HL-60/S4 treated with retinoic acid at 250 ng/mL for 4 days and 3 days (cell line): Measurements from ENCODE around the gene NFRKB.
"Not testable (repeated sequence)": the region's sequence is repeated elsewhere in the genome, so short reads cannot be mapped to it uniquely, and the experiment has no call there.

Experiments used
- in situ Hi-C: fragments of 300-500 bp; cut with MboI; formaldehyde crosslinking; loops from 2 replicates; pipeline ENCODE4 v1.7.0; 2022; ENCODE audit warnings: low sequenced_read_pairs

NFRKB gene

DNA sequence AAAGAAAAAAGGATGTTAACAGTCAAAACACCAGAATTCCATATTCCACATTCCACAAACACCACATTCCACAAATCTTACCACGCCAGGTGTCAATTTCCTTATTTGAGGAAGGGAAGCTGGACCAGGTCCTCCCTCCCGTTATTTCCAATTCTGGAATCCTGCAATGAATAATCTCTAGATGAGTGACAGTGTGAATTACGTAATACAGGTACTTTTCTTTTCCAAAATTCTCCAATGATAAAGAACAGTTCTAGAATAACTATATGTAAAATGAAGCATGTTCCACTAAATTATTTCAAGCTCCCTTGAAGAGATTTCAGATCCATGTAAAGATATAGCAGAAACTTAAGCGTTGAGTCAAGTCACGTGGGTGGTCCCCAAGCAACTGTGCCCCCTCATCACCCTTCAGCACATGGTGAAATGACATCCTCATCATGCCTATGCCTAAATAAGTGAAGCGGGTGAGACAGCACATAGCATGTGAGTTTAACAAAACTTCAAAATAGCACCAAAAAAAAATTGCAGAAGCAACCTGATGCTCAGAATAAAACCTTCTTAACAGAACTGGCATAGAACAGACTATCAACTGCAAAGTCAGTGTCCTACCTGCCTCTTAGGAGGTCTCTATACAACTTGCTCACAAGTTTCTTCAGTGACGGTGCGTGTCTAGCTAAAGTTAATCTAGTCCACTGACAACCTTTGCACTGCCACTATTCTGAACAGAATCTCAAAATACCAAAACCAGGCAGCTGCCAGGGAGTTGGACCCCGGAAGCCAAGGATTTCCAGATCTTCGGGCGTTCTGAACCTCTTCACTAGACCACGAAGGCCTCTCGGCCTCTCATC lies 876 bp downstream of the NFRKB start:
- in situ Hi-C loops, result no loop called here

GRCh38 chr11:129888451-129888850 lies 6.9 kb downstream of the NFRKB start:
- in situ Hi-C loops, result no loop called here

DNA sequence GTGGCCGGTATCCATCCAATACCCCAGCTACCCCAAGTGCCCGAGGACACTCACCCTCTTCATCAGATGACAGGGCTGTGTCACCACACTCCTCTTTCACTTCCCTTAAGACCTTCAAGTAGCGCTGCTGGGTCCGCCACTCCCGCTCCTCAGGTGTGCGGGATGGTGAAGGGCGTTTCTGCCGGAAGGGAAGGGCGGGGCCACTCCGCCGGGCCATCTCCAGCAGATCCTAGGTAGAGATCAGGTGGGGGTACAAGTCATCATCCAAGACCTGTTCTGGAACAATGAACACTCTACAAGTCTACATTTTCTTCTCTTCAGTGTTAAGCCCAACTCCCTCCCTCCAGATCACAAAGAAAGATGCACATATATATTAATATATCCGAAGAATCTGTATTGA lies 10.0 kb downstream of the NFRKB start:
- in situ Hi-C loops, result no loop called here

DNA sequence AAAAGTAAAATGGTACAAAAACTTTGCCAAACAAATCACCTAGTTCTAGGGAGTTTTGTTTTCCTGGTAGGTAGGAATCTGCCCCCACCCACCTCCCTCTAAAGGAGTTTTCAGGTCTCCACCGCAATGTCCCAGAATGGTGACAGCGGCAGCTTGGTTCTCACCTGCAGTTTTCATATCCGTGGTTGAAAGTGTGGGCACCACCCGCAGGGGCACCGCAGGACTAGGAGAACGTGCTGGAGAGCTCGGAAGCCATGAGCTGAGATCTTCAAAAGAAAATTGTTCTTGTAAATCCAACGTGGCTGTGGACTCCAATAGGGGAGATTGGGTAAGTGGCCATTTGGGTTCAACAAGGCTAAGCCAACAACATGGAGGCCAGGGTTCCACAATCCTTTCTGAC lies 10.8 kb downstream of the NFRKB start:
- in situ Hi-C loops, result no loop called here

DNA sequence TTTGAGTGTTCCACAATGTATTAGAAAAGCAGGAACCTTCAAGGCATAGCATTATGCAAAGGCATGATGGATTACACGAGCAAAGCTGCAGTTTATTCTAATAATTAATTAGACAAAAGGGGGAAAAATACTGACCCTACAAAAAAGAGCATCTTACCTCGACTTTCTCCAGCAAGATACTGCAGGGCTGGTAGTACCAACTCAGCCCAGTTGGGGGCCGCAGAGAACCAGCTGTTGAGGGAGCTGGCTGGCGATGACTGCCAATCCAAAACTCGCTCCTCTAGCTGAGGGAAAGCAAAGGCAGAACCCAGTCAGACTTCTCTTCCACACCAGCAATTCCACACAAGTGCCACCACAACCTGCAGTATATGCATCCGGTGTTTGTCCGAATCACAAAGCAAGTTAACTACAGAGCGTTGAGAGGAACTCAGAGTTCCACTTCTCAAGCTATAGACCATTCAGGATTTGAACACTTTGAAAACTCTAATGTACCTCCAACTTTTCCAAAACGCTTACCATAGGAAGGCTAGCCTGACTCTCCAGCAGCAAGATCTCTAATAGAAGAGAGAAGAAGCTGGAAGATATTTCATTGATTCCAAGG lies 13.7 kb downstream of the NFRKB start:
- in situ Hi-C loops, result no loop called here

GRCh38 chr11:129880311-129880710 lies 15.1 kb downstream of the NFRKB start:
- in situ Hi-C loops, result no loop called here

DNA sequence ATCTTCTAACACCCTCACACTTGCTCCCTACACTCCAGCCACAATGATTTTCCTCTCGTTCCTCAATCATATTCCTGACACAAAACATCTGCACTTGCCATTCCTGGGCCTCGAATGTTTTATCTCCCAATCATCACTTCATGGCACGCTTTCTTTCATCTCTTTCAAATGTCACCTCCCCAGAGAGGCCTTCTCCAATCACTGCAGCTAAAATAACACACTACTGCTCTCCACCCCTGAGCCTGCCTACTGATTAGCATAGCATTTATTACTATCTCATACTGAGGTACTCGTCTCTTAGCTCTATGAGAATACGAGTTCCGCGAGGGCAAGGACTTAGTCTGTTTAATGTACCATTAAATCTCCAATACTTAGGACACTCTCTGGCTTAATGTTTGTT lies 23.5 kb downstream of the NFRKB start:
- in situ Hi-C loops, result no loop called here

- in situ Hi-C loops, result not testable (repeated sequence)
Observed at GRCh38 chr11:129868626-129869025, 26.8 kb downstream of the NFRKB start.

- in situ Hi-C loops, result no loop called here
Observed at GRCh38 chr11:129866311-129866710, 29.1 kb downstream of the NFRKB start.

DNA sequence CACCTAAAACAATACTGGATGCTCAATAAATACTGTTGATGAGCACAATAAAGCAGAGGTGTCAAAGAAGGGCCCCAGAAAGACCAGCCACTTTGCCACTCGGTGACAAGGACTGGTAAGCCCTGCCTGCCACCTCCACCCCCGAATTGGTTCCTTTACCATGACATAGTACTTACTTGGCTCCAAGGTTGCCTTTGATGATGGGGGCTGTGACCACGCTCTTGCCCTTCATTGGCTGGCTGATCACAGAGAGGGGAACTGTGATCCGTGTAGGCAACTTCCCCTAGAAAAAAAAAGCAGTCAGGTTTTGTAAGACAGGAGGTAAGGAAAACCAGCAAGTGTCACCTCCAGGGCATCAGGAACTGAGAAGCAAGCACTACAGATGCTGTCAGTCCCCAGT lies 29.7 kb downstream of the NFRKB start:
- in situ Hi-C loops, result no loop called here

GRCh38 chr11:129864811-129865210 lies 30.6 kb downstream of the NFRKB start:
- in situ Hi-C loops, result no loop called here

DNA sequence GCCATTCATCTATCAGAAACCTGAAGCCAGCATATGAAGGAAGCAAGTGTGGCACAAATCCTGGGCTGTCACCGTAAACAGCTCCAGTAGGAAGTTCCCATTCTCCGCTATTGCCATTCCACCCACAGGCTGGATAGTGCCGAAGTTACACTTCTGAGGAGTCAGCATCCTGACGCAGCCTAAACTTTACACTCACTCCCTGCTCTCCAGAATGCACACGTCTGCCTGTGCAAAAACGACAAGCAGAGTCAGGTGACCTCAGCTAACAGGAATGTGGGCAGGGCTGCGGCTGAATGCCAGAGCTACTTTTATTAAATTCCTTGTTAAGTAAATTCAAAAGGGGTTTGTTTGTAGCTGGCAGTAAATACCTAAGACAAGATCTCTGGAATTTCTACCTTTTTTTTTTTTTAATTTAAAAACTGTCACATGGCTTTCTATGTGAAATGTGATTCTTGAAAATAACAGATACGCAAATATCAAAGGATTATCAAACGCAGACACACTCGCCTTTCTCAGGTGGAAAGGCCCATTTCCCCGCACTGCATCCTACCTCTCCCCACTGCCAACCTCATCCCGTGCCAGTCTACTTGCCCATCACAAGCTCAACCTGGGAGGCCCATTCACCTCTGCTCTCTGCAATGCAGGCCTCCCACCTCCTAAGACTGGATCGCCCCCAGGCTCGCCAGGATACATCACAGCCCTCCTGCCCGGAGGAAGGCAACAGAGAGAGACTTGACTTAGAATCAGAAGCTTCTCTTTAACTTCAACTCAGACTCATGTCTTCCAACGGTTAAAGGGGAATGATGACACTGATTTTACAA lies 33.5 kb downstream of the NFRKB start:
- in situ Hi-C loops, result no loop called here

DNA sequence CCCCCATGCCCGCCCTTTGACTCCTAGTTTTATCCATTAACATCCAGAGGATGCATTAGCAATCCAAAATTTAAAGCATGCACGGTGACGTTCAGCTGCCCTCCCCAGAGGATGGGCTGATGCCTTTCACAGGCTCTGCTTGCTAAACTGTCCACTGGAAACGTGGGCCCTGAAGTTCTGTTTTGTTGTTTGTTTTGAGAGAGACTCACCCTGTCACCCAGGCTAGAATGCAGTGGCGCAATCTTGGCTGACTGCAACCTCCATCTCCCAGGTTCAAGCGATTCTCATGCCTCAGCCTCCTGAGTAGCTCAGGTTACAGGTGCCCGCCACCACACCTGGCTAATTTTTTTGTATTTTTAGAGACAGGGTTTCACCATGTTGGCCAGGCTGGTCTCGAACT lies 39.3 kb downstream of the NFRKB start:
- in situ Hi-C loops, result no loop called here

- in situ Hi-C loops, result no loop called here
Observed at GRCh38 chr11:129855086-129855485, 40.3 kb downstream of the NFRKB start.

DNA sequence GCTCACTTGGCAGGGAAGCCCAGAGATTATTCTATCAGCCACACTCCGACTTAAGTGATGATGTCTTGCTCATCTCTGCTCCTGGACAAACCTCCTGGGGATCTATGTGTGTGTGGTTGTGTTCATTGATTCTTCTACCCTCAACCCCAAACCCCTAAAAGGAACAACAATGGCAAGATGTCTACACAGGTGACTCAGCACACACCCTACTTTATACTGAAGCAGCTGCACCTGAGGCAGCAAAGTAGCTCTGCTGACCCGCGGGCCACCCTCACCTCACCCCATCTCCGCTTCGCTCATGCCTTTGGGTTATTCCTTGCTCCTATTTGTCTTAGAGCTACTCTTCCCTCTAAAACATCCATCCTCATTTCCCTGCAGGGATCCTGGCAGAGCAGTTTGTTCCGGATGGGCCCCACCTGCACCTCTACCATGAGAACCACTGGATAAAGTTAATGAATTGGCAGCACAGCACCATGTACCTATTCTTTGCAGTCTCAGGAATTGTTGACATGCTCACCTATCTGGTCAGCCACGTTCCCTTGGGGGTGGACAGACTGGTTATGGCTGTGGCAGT lies 41.1 kb downstream of the NFRKB start:
- in situ Hi-C loops, result no loop called here

GRCh38 chr11:129853518-129854231 lies 41.7 kb downstream of the NFRKB start:
- in situ Hi-C loops, result no loop called here

- in situ Hi-C loops, result no loop called here
Observed at GRCh38 chr11:129852125-129852740, 43.1 kb downstream of the NFRKB start.

GRCh38 chr11:129849447-129850130 lies 45.8 kb downstream of the NFRKB start:
- in situ Hi-C loops, result no loop called here

- in situ Hi-C loops, result not testable (repeated sequence)
Observed at GRCh38 chr11:129847361-129847760, 48.0 kb downstream of the NFRKB start.
